H1 (cell line): Measurements from ENCODE around the gene TUBGCP5. TPM values are rescaled to one million over a fixed set of nuclear protein-coding genes. Genes with fewer than 3 reads are reported as not detected.

ENCODE experiments used
- CTCF ChIA-PET: fragments of 300-600 bp; sonication (Branson Sonifier 250); formaldehyde crosslinking; loops from one replicate; lab custom pipeline; 2021; ENCODE audit not compliant: partially characterized antibody; lab: Charles Lee
- POLR2A ChIA-PET: fragments of 300-600 bp; sonication (Branson Sonifier 250); formaldehyde crosslinking; loops from one replicate; lab custom pipeline; 2021; ENCODE audit warnings: inconsistent platforms; ENCODE audit not compliant: partially characterized antibody; lab: Charles Lee
- DNase-seq, 2 experiments: peaks; one replicate each; pipeline versions ENCODE4 v3.0.0 to v3.0.0-alpha.2; 2010 to 2022; ENCODE audit warnings: low spot score in 2 of 2, low read depth in 1 of 2, mixed read lengths in 1 of 2
- FAIRE-seq: peaks from 2 replicates; lab custom pipeline; 2011; peaks lifted over from hg19 to GRCh38; lab: Jason Lieb, UNC
- H2AFZ ChIP-seq: 2 replicates; pipeline ENCODE4 v1.8.1; 2012; ENCODE audit warnings: low read length, inconsistent platforms
- H2AK5ac ChIP-seq: 2 replicates; pipeline ENCODE4 v1.6.1; 2013; ENCODE audit warnings: low read depth, low read length
- H2BK120ac ChIP-seq: replicated peaks from 2 replicates; pipeline ENCODE3; 2013; ENCODE audit warnings: low read depth, low read length, inconsistent platforms
- H2BK12ac ChIP-seq: 2 replicates; pipeline ENCODE4 v1.6.1; 2013; ENCODE audit warnings: low read depth, low read length
- H2BK15ac ChIP-seq: 2 replicates; pipeline ENCODE4 v1.6.1; 2013; ENCODE audit warnings: low read length
- H2BK20ac ChIP-seq: 2 replicates; pipeline ENCODE4 v1.6.1; 2013; ENCODE audit warnings: low read length
- H2BK5ac ChIP-seq: 2 replicates; pipeline ENCODE4 v1.6.1; 2013; ENCODE audit warnings: low read depth, low read length
- H3K14ac ChIP-seq: 2 replicates; pipeline ENCODE4 v1.6.1; 2013; ENCODE audit warnings: inconsistent platforms; ENCODE audit not compliant: insufficient read length
- H3K18ac ChIP-seq: 2 replicates; pipeline ENCODE4 v1.6.1; 2013; ENCODE audit warnings: low read length; ENCODE audit errors: extremely low read depth
- H3K23ac ChIP-seq: 2 replicates; pipeline ENCODE4 v1.6.1; 2013; ENCODE audit warnings: inconsistent platforms; ENCODE audit not compliant: insufficient read length
- H3K23me2 ChIP-seq: 2 replicates; pipeline ENCODE4 v1.6.1; 2013; ENCODE audit warnings: low read depth, low read length
- H3K27ac ChIP-seq: 2 replicates; pipeline ENCODE4 v1.6.1; 2011; ENCODE audit warnings: low read depth, low read length, inconsistent platforms
- H3K27me3 ChIP-seq, 4 experiments: replicated peaks in 1 of 4; 1 replicate in 1 of 4; 2 replicates in 3 of 4; pipeline versions ENCODE4 v1.6.1 to v1.8.1; 2011 to 2013; ENCODE audit warnings: low read length in 3 of 4, mild to moderate bottlenecking in 3 of 4, inconsistent platforms in 2 of 4, mixed read lengths in 2 of 4, moderate library complexity in 1 of 4; ENCODE audit not compliant: control insufficient read depth in 3 of 4, insufficient read depth in 3 of 4; ENCODE audit errors: extremely low read depth in 1 of 4
- H3K36me3 ChIP-seq, 4 experiments: 2 replicates each; pipeline versions ENCODE4 v1.6.1 to v1.8.1; 2011 to 2013; ENCODE audit warnings: mild to moderate bottlenecking in 4 of 4, low read length in 3 of 4, moderate library complexity in 2 of 4, control low read depth in 1 of 4, inconsistent platforms in 1 of 4; ENCODE audit not compliant: insufficient read depth in 4 of 4, control insufficient read depth in 2 of 4
- H3K4ac ChIP-seq: replicated peaks from 2 replicates; pipeline ENCODE3; 2013; ENCODE audit warnings: low read length, low read depth, mixed read lengths, inconsistent platforms; ENCODE audit not compliant: insufficient read length
- H3K4me1 ChIP-seq, 4 experiments: replicated peaks in 1 of 4; 1 replicate in 1 of 4; 2 replicates in 3 of 4; pipeline versions ENCODE4 v1.6.1 to v1.8.1; 2011 to 2013; ENCODE audit warnings: low read length in 3 of 4, inconsistent platforms in 2 of 4, mixed read lengths in 1 of 4; ENCODE audit not compliant: insufficient read depth in 4 of 4, control insufficient read depth in 3 of 4
- H3K4me2 ChIP-seq, 2 experiments: 2 replicates each; pipeline versions ENCODE4 v1.6.1 to v1.8.1; 2011 to 2013; ENCODE audit warnings: low read depth in 2 of 2, low read length in 2 of 2, control low read depth in 1 of 2, inconsistent platforms in 1 of 2, mild to moderate bottlenecking in 1 of 2; ENCODE audit not compliant: insufficient read depth in 1 of 2
- H3K4me3 ChIP-seq, 4 experiments: fragments of 200-600, 300-600 bp in 1 of 4; sonication (generic), shearing (Covaris generic), sonication (Bioruptor Twin) in 1 of 4; 2 replicates each; pipeline versions ENCODE4 v1.5.1 to v1.8.1; 2011 to 2016; ENCODE audit warnings: low read length in 4 of 4, low read depth in 3 of 4, control low read depth in 2 of 4, inconsistent platforms in 2 of 4, mild to moderate bottlenecking in 2 of 4, mixed read lengths in 1 of 4, moderate library complexity in 1 of 4; ENCODE audit not compliant: insufficient read depth in 2 of 4; ENCODE audit errors: extremely low read depth in 1 of 4
- H3K56ac ChIP-seq: replicated peaks from 2 replicates; pipeline ENCODE3; 2013; ENCODE audit warnings: low read depth, mild to moderate bottlenecking, mixed read lengths, low read length, inconsistent platforms; ENCODE audit not compliant: insufficient read length
- H3K79me1 ChIP-seq: 2 replicates; pipeline ENCODE4 v1.6.1; 2013; ENCODE audit warnings: low read depth, low read length, control low read depth
- H3K79me2 ChIP-seq, 2 experiments: 2 replicates each; pipeline versions ENCODE4 v1.6.1 to v1.8.1; 2012 to 2013; ENCODE audit warnings: low read length in 2 of 2, mild to moderate bottlenecking in 2 of 2, inconsistent platforms in 1 of 2; ENCODE audit not compliant: insufficient read depth in 2 of 2, control insufficient read depth in 1 of 2
- H3K9ac ChIP-seq, 4 experiments: replicated peaks in 1 of 4; 1 replicate in 1 of 4; 2 replicates in 3 of 4; pipeline versions ENCODE4 v1.6.1 to v1.8.1; 2011 to 2013; ENCODE audit warnings: low read depth in 3 of 4, low read length in 3 of 4, control low read depth in 2 of 4, mild to moderate bottlenecking in 2 of 4, moderate library complexity in 2 of 4, inconsistent platforms in 1 of 4; ENCODE audit errors: extremely low read depth in 1 of 4
- H3K9me3 ChIP-seq, 2 experiments: 2 replicates each; pipeline versions ENCODE4 v1.6.1 to v1.8.1; 2012 to 2013; ENCODE audit warnings: mild to moderate bottlenecking in 2 of 2, moderate library complexity in 2 of 2, control low read depth in 1 of 2, inconsistent platforms in 1 of 2, low read depth in 1 of 2, low read length in 1 of 2, mixed read lengths in 1 of 2; ENCODE audit not compliant: insufficient read depth in 2 of 2
- H4K20me1 ChIP-seq, 2 experiments: replicated peaks in 1 of 2; 2 replicates each; pipeline versions ENCODE3 to v1.8.1; 2011 to 2013; ENCODE audit warnings: inconsistent platforms in 2 of 2, low read length in 2 of 2, mild to moderate bottlenecking in 1 of 2; ENCODE audit not compliant: insufficient read depth in 2 of 2, control insufficient read depth in 1 of 2
- H4K5ac ChIP-seq: 2 replicates; pipeline ENCODE4 v1.6.1; 2013; ENCODE audit warnings: low read length, low read depth, mixed read lengths, inconsistent platforms; ENCODE audit not compliant: insufficient read length
- H4K8ac ChIP-seq: 2 replicates; pipeline ENCODE4 v1.8.0; 2013; ENCODE audit warnings: mild to moderate bottlenecking, moderate library complexity, low read length, inconsistent platforms; ENCODE audit not compliant: insufficient read depth; ENCODE audit errors: extremely low read depth
- H4K91ac ChIP-seq: replicated peaks from 2 replicates; pipeline ENCODE3; 2013; ENCODE audit warnings: low read length, mixed read lengths, inconsistent platforms; ENCODE audit not compliant: insufficient read length
- ASH2L ChIP-seq: fragments of 200-600, 300-600 bp; sonication (generic); IDR thresholded peaks from one replicate; pipeline ENCODE4 v1.7.1; 2017; ENCODE audit warnings: low read length
- BCL11A ChIP-seq, 2 experiments: IDR thresholded peaks; one replicate each; pipeline ENCODE4 v1.6.1; 2011; ENCODE audit warnings: low read depth in 2 of 2, low read length in 2 of 2, mild to moderate bottlenecking in 2 of 2
- CBX8 ChIP-seq: fragments of 300-800, 300-1000 bp; sonication (generic); IDR thresholded peaks from 2 replicates; pipeline ENCODE4 v1.7.1; 2016; ENCODE audit warnings: low read depth, low read length, borderline replicate concordance
- CEBPB ChIP-seq: IDR thresholded peaks from 2 replicates; pipeline ENCODE4 v1.6.1; 2012; ENCODE audit warnings: low read depth, low read length
- EZH2 ChIP-seq: fragments of 200-600 bp; sonication (generic); IDR thresholded peaks from 2 replicates; pipeline ENCODE4 v1.7.1; 2012; ENCODE audit warnings: low read depth, mild to moderate bottlenecking, moderate library complexity, low read length, inconsistent platforms; ENCODE audit not compliant: severe bottlenecking
- NRF1 ChIP-seq: IDR thresholded peaks from 2 replicates; pipeline ENCODE4 v1.6.1; 2011; ENCODE audit warnings: mild to moderate bottlenecking, low read depth, low read length, improper control_type of control experiment
- SIRT6 ChIP-seq: IDR thresholded peaks from one replicate; pipeline ENCODE4 v1.7.1; 2012; ENCODE audit warnings: low read length, inconsistent platforms
- TBP ChIP-seq: IDR thresholded peaks from 2 replicates; pipeline ENCODE4 v1.6.1; 2011; ENCODE audit warnings: low read depth, low read length, improper control_type of control experiment
- WGBS, 2 experiments: shearing (Covaris generic) in 1 of 2; methylation state at CpG; one replicate each; pipeline versions ENCODE4 v1.1.6 to v1.1.7; 2013 to 2015; ENCODE audit warnings: low lambda C conversion rate in 2 of 2, mixed read lengths in 2 of 2, inconsistent platforms in 1 of 2, low coverage in 1 of 2, missing lambda C conversion rate in 1 of 2; ENCODE audit not compliant: insufficient replicate concordance in 2 of 2, insufficient coverage in 1 of 2, insufficient read length in 1 of 2; ENCODE audit errors: extremely low coverage in 1 of 2, missing lambda C conversion rate in 1 of 2; 5-methylcytosine and 5-hydroxymethylcytosine counted together
- polyA plus RNA-seq, 7 experiments: library from polyadenylated mRNA; depleted of rRNA in 3 of 7; stranded (reverse) in 5 of 7; unstranded in 2 of 7; fragments of >200 nt in 5 of 7; fragments of 200-250 nt in 2 of 7; gene quantifications; 1 replicate in 5 of 7; 2 replicates in 1 of 7; 4 replicates in 1 of 7; pipeline versions ENCODE4 v1.2.1 to v1.2.3, GENCODE V29; 2011 to 2013; ENCODE audit warnings: missing spikeins in 2 of 7, mixed read lengths in 2 of 7
- total RNA-seq: library from RNA; stranded (reverse); fragmentation: NEBNext Ultra II Directional; extraction: Animal tissue kit (Norgen Biotek cat#: 25700); gene quantifications from 2 replicates; pipeline ENCODE4 v1.2.1, GENCODE V29; 2021

The TUBGCP5 gene
- total and polyA plus RNA-seq, 2 of the 8 experiments (the other 6 are each of a cell fraction or from before 2014, with no cell fraction given): 6.3 to 12.5 TPM

GRCh38 chr15:23026218-23026617 is 13.2 kb downstream of the TUBGCP5 start:
- Histone ChIP-seq H3K4ac (no peak overlapping the region), H3K4me3 (no peak overlapping the region), H2AK5ac (no peak overlapping the region), H3K9ac (no peak overlapping the region), H3K79me2 (no peaks in the 10 kb centered on the region), H4K8ac (no peak overlapping the region), H2BK20ac (no peak overlapping the region), H3K4me1 (no peaks in the 10 kb centered on the region), H3K36me3 (peaks cover 10 to 50% (median 25%) of the 10 kb centered on the region in 4 experiments), H4K20me1 (no peaks in the 10 kb centered on the region), H3K79me1 (no peaks in the 10 kb centered on the region), H3K14ac (no peak overlapping the region), H3K23me2 (no peaks in the 10 kb centered on the region), H3K18ac (no peak overlapping the region), H3K27me3 (no peaks in the 10 kb centered on the region), H3K23ac (no peak overlapping the region), H4K91ac (no peak overlapping the region), H2BK120ac (no peak overlapping the region), H3K27ac (no peak overlapping the region), H2BK12ac (no peak overlapping the region), H2BK15ac (no peak overlapping the region), H2BK5ac (no peak overlapping the region), H2AFZ (no peak overlapping the region), H3K4me2 (no peak overlapping the region), H4K5ac (no peak overlapping the region), H3K9me3 (no peaks in the 10 kb centered on the region), H3K56ac (no peak overlapping the region)
- POLR2A ChIA-PET: no interaction called here
- no peak for FAIRE-seq
- CTCF ChIA-PET: no interaction called here
- no peak for TF ChIP-seq BCL11A (IDR thresholded peaks at IDR 0.05; ENCODE audit: low read depth in 2 of 2, low read length in 2 of 2)
- no peak for TF ChIP-seq CEBPB
- no peak for TF ChIP-seq ASH2L
- TF ChIP-seq TBP: no peak
- TF ChIP-seq NRF1: no peak
- TF ChIP-seq SIRT6: no peak
- no peak for TF ChIP-seq CBX8
- TF ChIP-seq EZH2: no peak
- whole genome bisulfite sequencing, 2 experiments: 92% methylated on average over 1 of the region's 1 CpG; no CpG with 5 or more reads in 1 of the 2 experiments
- no peak for DNase-seq
